Suprapubic skin (tissue), 4 donors: Measurements from ENCODE around the gene PRKD3. TPM values are rescaled to one million over a fixed set of nuclear protein-coding genes. Genes with fewer than 3 reads are reported as not detected.

Experiments used
- DNase-seq, 2 donors: peaks; one replicate each; pipeline ENCODE4 v3.0.0-alpha.2; 2019; ENCODE audit warnings: low spot score in 2 of 2
- H3K27ac ChIP-seq: fragments of 200-600 bp; sonication (generic); one replicate; pipeline ENCODE4 v1.5.1; 2019
- H3K27me3 ChIP-seq: fragments of 200-600 bp; sonication (generic); one replicate; pipeline ENCODE4 v1.5.1; 2019
- H3K36me3 ChIP-seq: fragments of 200-600 bp; sonication (generic); one replicate; pipeline ENCODE4 v1.5.1; 2019
- H3K4me1 ChIP-seq: fragments of 200-600 bp; sonication (generic); one replicate; pipeline ENCODE4 v1.5.1; 2019
- H3K4me3 ChIP-seq: fragments of 200-600 bp; sonication (generic); one replicate; pipeline ENCODE4 v1.5.1; 2019; ENCODE audit warnings: mild to moderate bottlenecking
- H3K9me3 ChIP-seq: fragments of 200-600 bp; sonication (generic); one replicate; pipeline ENCODE4 v1.5.1; 2019
- CTCF ChIP-seq, 2 donors: fragments of 200-600 bp in 1 of 2; fragments of 450-650 bp in 1 of 2; sonication (generic) in 1 of 2; IDR thresholded peaks; one replicate each; pipeline ENCODE4 v1.5.1; 2016 to 2019; ENCODE audit warnings: antibody characterized with exemption in 2 of 2, mild to moderate bottlenecking in 1 of 2, moderate library complexity in 1 of 2
- EP300 ChIP-seq: sonication (generic); formaldehyde crosslinking; IDR thresholded peaks from one replicate; pipeline ENCODE4 v1.6.1; 2017; ENCODE audit warnings: antibody characterized with exemption
- POLR2A ChIP-seq, 2 donors: fragments of 450-650 bp; IDR thresholded peaks; one replicate each; pipeline ENCODE4 v1.6.1; 2017; ENCODE audit warnings: antibody characterized with exemption in 2 of 2, mild to moderate bottlenecking in 2 of 2, moderate library complexity in 2 of 2
- POLR2AphosphoS5 ChIP-seq, 3 donors: sonication (generic); formaldehyde crosslinking; IDR thresholded peaks; one replicate each; pipeline ENCODE4 v1.6.1; 2017; ENCODE audit warnings: antibody characterized with exemption in 3 of 3
- WGBS: methylation state at CpG from one replicate; pipeline ENCODE4 v1.1.5; 2018; 5-methylcytosine and 5-hydroxymethylcytosine counted together
- total RNA-seq, 4 donors: library from RNA; depleted of rRNA; stranded (reverse); fragments of >200 nt; gene quantifications; one replicate each; pipeline ENCODE4 v1.1.0, GENCODE V29; 2016

PRKD3 gene
- total RNA-seq, 4 donors from 2014 or later: 20.8 to 50.0 (median 34.3) TPM

- Histone ChIP-seq H3K4me3 (no peak overlapping the region), H3K4me1 (peaks cover 18% of the 10 kb centered on the region), H3K27me3 (no peaks in the 10 kb centered on the region), H3K9me3 (no peaks in the 10 kb centered on the region), H3K36me3 (no peaks in the 10 kb centered on the region), H3K27ac (no peak overlapping the region)
- 82% methylated on average over 3 of the region's 3 CpGs for WGBS
- no peak for DNase-seq
- TF ChIP-seq CTCF (IDR thresholded peaks at IDR 0.05): no peak
- TF ChIP-seq POLR2AphosphoS5 (IDR thresholded peaks at IDR 0.05): no peak
- no peak for TF ChIP-seq EP300
- no peak for TF ChIP-seq POLR2A (IDR thresholded peaks at IDR 0.05)
Observed at GRCh38 chr2:37354531-37354930, 29.9 kb upstream of the PRKD3 start.

DNA sequence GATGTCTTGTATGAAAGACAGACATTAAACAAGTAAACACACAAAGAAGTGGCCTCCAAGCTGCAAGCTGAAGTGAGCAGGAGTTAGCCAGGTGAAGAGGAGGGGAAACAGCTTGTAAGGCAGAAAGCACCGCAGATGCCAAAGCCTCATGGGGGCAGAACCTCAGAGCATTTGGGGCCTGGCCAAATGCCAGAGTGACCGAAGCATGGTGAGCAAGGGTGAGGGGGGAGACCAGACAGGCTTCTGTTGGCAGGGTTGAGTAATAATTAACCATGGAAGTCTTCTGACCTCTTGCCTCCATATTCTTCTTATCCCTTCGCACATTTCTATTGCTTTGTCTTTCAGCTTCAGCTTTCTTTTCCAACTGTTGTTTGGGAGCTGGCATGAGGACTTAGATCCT, 25.4 kb upstream of the PRKD3 start:
- no peak for TF ChIP-seq CTCF (IDR thresholded peaks at IDR 0.05)
- no peak for TF ChIP-seq POLR2A (IDR thresholded peaks at IDR 0.05)
- DNase-seq: no peak
- Histone ChIP-seq H3K36me3 (no peaks in the 10 kb centered on the region), H3K27ac (peak overlapping the region; percentile 3), H3K9me3 (no peaks in the 10 kb centered on the region), H3K4me1 (peaks cover 37% of the 10 kb centered on the region), H3K27me3 (no peaks in the 10 kb centered on the region), H3K4me3 (no peak overlapping the region)
- WGBS: 36% methylated on average over 3 of the region's 3 CpGs

DNA sequence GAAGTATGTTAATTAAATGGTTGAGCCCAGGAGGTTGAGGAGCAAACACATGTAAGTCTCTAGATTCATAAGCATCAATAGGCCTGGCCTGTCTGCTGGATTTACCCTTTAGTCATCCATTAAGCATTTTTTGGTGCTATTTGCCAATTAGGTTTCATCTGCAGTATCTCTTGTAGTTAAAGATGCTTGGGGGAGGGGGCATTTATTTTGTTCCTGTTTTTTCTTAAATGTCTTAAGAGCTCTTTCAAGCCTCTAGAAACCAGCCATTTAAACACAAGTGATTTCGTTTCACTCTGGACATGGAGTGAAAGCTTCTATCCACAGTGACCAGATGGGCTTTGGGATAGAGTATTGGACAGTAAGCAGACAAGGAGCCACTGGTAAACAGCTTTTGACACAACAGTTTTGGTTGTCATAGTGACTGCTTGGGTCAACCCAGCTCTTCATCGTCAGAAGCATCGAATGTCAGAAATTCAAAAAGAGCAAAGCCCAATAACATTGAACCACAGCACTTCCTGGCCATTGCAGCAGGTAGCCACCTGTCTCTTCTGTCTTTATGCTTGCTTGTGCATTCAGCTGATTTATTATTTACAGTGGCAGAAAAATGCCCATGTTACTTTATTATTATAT, 24.7 kb upstream of the PRKD3 start:
- Histone ChIP-seq H3K27me3 (no peaks in the 10 kb centered on the region), H3K4me1 (peaks cover 44% of the 10 kb centered on the region), H3K36me3 (no peaks in the 10 kb centered on the region), H3K27ac (no peak overlapping the region), H3K9me3 (no peaks in the 10 kb centered on the region), H3K4me3 (no peak overlapping the region)
- 53% methylated on average over 3 of the region's 3 CpGs for WGBS
- no peak for TF ChIP-seq EP300
- no peak for TF ChIP-seq POLR2A (IDR thresholded peaks at IDR 0.05)
- TF ChIP-seq POLR2AphosphoS5 (IDR thresholded peaks at IDR 0.05): no peak
- no peak for TF ChIP-seq CTCF (IDR thresholded peaks at IDR 0.05)
- DNase-seq: no peak

GRCh38 chr2:37348155-37348554, 23.5 kb upstream of the PRKD3 start:
- Histone ChIP-seq H3K9me3 (no peaks in the 10 kb centered on the region), H3K4me3 (no peak overlapping the region), H3K4me1 (peaks cover 50% of the 10 kb centered on the region), H3K36me3 (no peaks in the 10 kb centered on the region), H3K27ac (no peak overlapping the region), H3K27me3 (no peaks in the 10 kb centered on the region)
- DNase-seq: no peak
- TF ChIP-seq POLR2AphosphoS5 (IDR thresholded peaks at IDR 0.05) (no peak), CTCF (IDR thresholded peaks at IDR 0.05) (no peak), EP300 (no peak), POLR2A (IDR thresholded peaks at IDR 0.05) (no peak)
- WGBS: 56% methylated on average over 5 of the region's 5 CpGs

DNA sequence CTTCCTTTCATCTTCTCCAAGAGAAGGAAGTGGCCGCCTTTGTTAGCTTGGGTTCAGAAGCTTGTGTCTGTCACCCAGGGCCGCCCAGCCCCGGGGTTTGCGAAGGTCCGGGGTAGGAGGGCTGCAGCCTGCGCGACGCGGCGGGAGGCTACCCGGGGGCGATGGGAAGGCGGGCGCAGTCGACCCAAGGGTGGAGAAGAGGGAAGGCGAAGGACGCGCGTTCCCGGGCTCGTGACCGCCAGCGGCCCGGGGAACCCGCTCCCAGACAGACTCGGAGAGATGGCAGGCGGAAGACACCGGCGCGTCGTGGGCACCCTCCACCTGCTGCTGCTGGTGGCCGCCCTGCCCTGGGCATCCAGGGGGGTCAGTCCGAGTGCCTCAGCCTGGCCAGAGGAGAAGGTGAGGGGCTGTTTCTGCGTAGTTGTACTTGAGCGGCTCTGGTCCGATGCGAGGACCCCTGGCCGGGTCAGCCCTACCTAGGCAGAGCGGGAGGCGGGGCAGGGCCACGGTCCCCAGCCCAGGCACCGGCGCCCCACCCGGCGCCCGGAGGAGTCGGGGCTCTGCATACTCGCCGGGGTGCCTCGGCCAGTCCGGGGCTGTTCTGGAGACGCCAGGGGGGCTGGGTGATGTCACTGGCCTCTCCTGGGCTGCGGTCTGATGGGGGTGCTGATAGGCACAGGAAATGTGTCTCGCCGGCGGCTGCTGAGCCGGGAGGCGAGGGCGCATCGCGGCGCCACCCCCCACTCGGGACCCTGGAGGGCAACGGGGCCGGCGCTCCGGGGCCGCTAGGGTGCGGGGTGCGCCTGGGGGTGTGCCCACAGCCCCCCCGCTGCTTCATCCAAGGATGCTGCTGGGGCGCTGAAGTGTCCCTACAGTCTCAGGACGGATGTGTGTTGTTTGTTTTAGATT, 20.1 kb upstream of the PRKD3 start, which contains the start of gene QPCT:
Gene QPCT, plus strand, starts transcription at position 178 of the 909 bp plus-strand sequence. Its CDS starts 102 bp downstream, at position 280.
- WGBS: 6% methylated on average over 30 of the region's 73 CpGs
- Histone ChIP-seq H3K27ac (peak within 1 kb of the TSS; percentile 91), H3K4me1 (peaks cover 35% of the 10 kb centered on the region)

More for the DNA sequence above, 20.1 kb upstream of the PRKD3 start, which contains the start of gene QPCT:
- no peak for TF ChIP-seq POLR2AphosphoS5 (IDR thresholded peaks at IDR 0.05)
- TF ChIP-seq CTCF (IDR thresholded peaks at IDR 0.05): no peak
- peak in 1 of 2 donors; percentile 45 for TF ChIP-seq POLR2A (IDR thresholded peaks at IDR 0.05)
- H3K9me3 ChIP-seq: no peaks in the 10 kb centered on the region
- peak; percentile 81 to 89 for DNase-seq
- H3K4me3 ChIP-seq: peak within 1 kb of the TSS; percentile 73
- H3K36me3 ChIP-seq: no peaks in the 10 kb centered on the region
- H3K27me3 ChIP-seq: no peaks in the 10 kb centered on the region
